ENCODE measurements around the gene DUSP5.

The DUSP5 gene

GRCh38 chr10:110495731-110496552, 1.8 kb upstream of the DUSP5 start:
- in situ Hi-C loops (cut with MboI; ENCODE audit: low sequenced_read_pairs, unreplicated experiment): no loop called here
- DNase-seq (ENCODE audit: low spot score): peak; percentile 50
- TF ChIP-seq, protein P1, sequence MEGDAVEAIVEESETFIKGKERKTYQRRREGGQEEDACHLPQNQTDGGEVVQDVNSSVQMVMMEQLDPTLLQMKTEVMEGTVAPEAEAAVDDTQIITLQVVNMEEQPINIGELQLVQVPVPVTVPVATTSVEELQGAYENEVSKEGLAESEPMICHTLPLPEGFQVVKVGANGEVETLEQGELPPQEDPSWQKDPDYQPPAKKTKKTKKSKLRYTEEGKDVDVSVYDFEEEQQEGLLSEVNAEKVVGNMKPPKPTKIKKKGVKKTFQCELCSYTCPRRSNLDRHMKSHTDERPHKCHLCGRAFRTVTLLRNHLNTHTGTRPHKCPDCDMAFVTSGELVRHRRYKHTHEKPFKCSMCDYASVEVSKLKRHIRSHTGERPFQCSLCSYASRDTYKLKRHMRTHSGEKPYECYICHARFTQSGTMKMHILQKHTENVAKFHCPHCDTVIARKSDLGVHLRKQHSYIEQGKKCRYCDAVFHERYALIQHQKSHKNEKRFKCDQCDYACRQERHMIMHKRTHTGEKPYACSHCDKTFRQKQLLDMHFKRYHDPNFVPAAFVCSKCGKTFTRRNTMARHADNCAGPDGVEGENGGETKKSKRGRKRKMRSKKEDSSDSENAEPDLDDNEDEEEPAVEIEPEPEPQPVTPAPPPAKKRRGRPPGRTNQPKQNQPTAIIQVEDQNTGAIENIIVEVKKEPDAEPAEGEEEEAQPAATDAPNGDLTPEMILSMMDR (IDR thresholded peaks at IDR 0.05; ENCODE audit: borderline replicate concordance, control extremely low read depth, extremely low read depth, insufficient read depth, missing control alignments): no peak

GRCh38 chr10:110496553-110497437, 912 bp upstream of the DUSP5 start:
- in situ Hi-C loops (cut with MboI; ENCODE audit: low sequenced_read_pairs, unreplicated experiment): no loop called here
- DNase-seq (ENCODE audit: low spot score): no peak
- TF ChIP-seq, protein P1 (IDR thresholded peaks at IDR 0.05; ENCODE audit: borderline replicate concordance, control extremely low read depth, extremely low read depth, insufficient read depth, missing control alignments): no peak

- peak; percentile 56 for DNase-seq (ENCODE audit: low spot score)
- in situ Hi-C loops (cut with MboI; ENCODE audit: low sequenced_read_pairs, unreplicated experiment): no loop called here
- TF ChIP-seq, protein P1 (IDR thresholded peaks at IDR 0.05; ENCODE audit: borderline replicate concordance, control extremely low read depth, extremely low read depth, insufficient read depth, missing control alignments): peak; percentile 26
Measured at GRCh38 chr10:110498087-110498981, 627 bp downstream of the DUSP5 start.

- TF ChIP-seq, protein P1 (IDR thresholded peaks at IDR 0.05; ENCODE audit: borderline replicate concordance, control extremely low read depth, extremely low read depth, insufficient read depth, missing control alignments): peak; percentile 27
- in situ Hi-C loops (cut with MboI; ENCODE audit: low sequenced_read_pairs, unreplicated experiment): no loop called here
- DNase-seq (ENCODE audit: low spot score): peak; percentile 59
Measured at GRCh38 chr10:110498982-110499795, 1.5 kb downstream of the DUSP5 start.

DNA sequence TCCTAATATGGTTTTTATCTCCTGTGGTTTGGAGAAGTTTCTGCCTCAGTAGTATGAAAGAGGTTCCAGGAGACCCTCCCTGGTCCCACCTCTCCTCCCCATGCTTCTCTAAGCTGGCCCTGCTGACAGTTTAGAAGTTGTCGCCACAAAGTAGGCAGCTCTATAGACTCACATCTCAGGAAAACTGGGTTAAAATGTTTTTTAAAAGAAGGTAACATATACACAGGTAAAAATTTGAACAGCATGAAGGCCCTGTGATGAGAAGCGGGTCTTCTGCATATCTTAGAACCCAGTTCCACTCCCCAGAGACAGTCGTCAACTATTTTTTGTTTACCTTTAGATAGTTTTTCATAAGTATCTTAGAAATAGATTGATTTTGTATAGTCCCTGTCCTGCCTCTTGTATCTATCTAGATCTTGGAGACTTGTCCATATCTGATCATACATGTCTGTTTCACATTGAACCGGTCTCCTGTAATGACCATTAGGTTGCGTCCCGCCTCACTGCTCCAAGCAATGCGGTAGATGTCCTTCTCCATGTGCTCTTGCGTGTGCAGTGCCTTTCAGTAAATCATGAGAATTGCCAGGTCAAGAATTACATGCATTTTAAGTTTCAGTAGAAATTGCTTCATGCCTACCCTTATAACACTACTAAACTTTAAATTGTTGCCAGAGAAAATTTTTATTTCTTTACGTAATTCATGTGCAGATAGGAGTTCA, 2.2 kb downstream of the DUSP5 start:
- no peak for DNase-seq (ENCODE audit: low spot score)
- in situ Hi-C loops (cut with MboI; ENCODE audit: low sequenced_read_pairs, unreplicated experiment): no loop called here

More for the DNA sequence above, 2.2 kb downstream of the DUSP5 start:
- TF ChIP-seq, protein P1 (IDR thresholded peaks at IDR 0.05; ENCODE audit: borderline replicate concordance, control extremely low read depth, extremely low read depth, insufficient read depth, missing control alignments): no peak

Data from GM13976 (cell line).